G401 (cell line): ENCODE measurements around the gene COPRS. TPM values are rescaled to one million over a fixed set of nuclear protein-coding genes. Genes with fewer than 3 reads are reported as not detected.
A peak's percentile ranks its signal among the peaks of the same experiment; 100 is the strongest.

ENCODE experiments used
- DNase-seq: peaks from one replicate; pipeline ENCODE4 v3.0.0-alpha.2; 2015; ENCODE audit warnings: low spot score
- in situ Hi-C: cut with HindIII; loops from 2 replicates; pipeline ENCODE4 v1.10.0; 2016; ENCODE audit warnings: low sequenced_read_pairs, mixed read lengths
- total RNA-seq: library from RNA; depleted of rRNA; stranded (reverse); fragments of >200 nt; shearing (Covaris generic); gene quantifications from 2 replicates; pipeline ENCODE4 v1.2.3, GENCODE V29; 2014; rRNA removed

COPRS gene, protein sequence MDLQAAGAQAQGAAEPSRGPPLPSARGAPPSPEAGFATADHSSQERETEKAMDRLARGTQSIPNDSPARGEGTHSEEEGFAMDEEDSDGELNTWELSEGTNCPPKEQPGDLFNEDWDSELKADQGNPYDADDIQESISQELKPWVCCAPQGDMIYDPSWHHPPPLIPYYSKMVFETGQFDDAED
- total RNA-seq, result 199 and 233 TPM in 2 replicates

DNA sequence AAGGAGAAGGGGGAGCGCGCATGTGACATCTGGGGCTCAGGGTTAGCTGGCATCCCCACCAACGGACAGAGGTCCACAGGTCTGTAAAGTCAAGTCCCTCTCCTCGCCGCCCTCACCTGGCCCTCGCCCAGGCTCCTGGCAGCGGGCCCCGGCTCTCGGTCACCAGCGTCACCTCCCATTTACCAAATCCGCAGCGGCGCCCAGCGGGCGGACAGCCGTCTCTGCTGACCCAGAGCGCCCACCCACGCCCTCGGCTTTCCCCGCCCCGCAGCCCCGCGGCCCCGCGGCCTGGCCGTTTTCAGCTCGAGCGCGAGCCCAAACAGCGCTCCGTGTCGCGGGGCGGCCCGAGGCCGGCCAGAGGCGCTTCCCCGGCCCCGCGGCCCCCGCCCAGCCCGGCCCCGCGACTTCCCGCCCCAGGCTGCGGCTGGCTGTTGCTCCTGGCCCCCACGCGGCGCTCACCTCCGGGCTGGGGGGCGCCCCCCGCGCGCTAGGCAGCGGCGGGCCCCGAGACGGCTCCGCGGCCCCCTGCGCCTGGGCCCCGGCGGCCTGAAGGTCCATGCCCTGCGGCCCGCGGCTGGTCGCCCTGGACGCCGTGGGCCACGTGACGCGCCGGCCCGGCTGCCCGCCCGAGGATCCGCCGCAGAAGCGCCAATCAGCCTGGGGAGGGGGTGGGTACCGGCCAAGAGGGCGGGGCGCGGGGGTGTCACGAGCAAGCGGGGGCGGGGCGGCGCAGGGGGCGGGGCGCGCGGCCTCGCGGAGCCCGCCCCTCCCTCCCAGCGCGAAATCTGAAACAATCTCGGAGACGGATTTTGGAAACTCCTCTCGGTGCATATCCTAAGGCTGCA, at the start of gene COPRS:
TSS of gene COPRS (minus strand) at position 603 of the 845 bp plus-strand sequence. CDS start at position 558, 45 bp downstream.
- in situ Hi-C loops, result no loop called here
- peak; percentile 87 for DNase-seq

DNA sequence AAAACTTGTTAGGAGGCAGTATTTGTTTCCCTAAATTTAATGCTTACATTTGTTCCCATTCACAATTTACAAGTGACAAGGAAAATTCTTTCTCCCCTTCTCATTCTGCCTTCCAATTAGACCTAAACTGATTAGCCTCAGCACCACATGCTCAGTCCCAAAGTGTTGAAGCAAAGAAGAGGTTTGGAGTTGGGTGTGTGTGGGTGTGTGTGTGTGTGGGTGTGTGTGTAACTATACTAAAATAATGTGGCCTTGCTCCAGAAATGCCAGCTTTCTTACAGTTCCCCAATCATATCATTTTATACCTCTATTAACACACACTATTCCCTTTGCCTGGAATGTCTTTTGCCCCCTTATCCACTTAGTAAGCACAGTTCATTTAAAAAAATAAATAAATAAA, 49.3 kb upstream of the COPRS start:
- no peak for DNase-seq

DNA sequence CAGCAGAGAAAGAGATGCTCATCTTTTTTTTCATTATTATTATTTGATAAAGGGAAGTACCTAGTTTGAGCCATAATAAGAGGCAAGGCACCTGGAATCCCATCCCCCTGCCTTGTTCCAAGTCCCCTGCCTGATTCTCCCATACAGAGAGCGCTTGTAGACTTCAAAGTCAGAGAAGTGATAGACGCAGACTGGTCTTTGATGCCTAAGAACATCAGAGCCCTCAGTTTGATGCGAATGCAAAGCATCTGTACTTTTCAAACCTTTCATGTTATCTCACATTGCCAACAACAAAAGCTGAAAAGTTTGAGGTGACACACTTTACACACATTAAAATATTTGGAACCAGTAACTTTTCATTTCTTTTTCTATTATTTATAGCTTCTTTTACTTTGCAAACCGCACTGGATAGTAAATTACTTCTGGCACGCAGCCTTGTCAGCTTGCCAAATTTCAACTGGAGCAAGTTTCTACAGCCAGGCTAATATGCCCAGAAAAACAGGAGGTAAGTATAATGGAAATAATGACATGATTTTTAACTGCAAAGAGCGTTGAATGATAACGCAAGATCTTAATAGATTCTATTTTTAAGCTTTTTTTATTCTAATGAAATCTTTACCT, 48.4 kb upstream of the COPRS start:
- DNase-seq, result peak; percentile 9
- in situ Hi-C loops, result no loop called here

More for the DNA sequence above, 49.3 kb upstream of the COPRS start:
- in situ Hi-C loops, result no loop called here

- no peak for DNase-seq
- in situ Hi-C loops, result no loop called here
Measured at GRCh38 chr17:31903401-31903800, 44.4 kb upstream of the COPRS start.

GRCh38 chr17:31902693-31903092, 43.6 kb upstream of the COPRS start:
- in situ Hi-C loops, result no loop called here

GRCh38 chr17:31900877-31901276, 41.8 kb upstream of the COPRS start:
- in situ Hi-C loops, result no loop called here
- no peak for DNase-seq

More at GRCh38 chr17:31902693-31903092, 43.6 kb upstream of the COPRS start:
- no peak for DNase-seq

GRCh38 chr17:31888124-31888523, 29.1 kb upstream of the COPRS start:
- no peak for DNase-seq
- in situ Hi-C loops, result no loop called here

DNA sequence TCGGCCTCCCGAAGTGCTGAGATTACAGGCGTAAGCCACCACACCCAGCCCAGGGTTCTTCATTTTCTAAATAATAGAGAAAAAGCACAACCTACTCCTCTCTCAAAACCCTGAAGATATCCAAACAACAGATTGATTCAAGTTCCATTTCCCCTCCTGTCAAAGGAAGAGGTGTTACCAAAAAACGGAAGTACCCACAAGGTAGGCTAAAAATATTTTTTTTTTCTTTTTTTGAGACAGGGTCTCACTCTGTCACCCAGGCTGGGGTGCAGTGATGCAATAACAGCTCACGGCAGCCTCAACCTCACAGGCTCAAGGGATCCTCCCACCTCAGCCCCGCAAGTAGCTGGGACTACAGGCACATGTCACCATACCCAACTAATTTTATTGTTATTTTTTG, 23.5 kb upstream of the COPRS start:
- in situ Hi-C loops, result no loop called here
- no peak for DNase-seq

- no peak for DNase-seq
- in situ Hi-C loops, result no loop called here
Measured at GRCh38 chr17:31880311-31880710, 21.3 kb upstream of the COPRS start.

- no peak for DNase-seq
- in situ Hi-C loops, result no loop called here
Measured at GRCh38 chr17:31878703-31879073, 19.6 kb upstream of the COPRS start.

- in situ Hi-C loops, result no loop called here
- no peak for DNase-seq
Measured at GRCh38 chr17:31877911-31878702, 19.1 kb upstream of the COPRS start.

GRCh38 chr17:31877341-31877740, 18.3 kb upstream of the COPRS start:
- in situ Hi-C loops, result no loop called here
- no peak for DNase-seq

DNA sequence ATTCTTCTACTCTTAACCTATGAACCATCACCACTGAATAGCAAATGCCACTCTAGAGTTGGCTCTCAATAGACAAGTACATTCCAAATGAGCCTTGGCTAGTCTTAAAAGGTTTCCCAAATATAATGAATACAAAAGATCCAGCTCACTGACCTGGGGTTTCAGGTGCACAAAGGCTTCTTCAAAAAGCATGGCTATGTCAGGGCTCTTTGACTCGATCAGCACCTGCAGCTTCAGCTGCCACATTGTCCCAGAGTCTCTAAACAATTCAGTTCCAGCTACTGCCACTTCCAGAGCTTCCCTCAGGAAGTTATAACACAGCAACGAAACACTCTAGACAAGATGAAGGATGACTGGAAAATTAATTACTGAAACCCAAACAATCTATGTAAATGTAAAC, 16.0 kb upstream of the COPRS start:
- in situ Hi-C loops, result no loop called here
- no peak for DNase-seq

DNA sequence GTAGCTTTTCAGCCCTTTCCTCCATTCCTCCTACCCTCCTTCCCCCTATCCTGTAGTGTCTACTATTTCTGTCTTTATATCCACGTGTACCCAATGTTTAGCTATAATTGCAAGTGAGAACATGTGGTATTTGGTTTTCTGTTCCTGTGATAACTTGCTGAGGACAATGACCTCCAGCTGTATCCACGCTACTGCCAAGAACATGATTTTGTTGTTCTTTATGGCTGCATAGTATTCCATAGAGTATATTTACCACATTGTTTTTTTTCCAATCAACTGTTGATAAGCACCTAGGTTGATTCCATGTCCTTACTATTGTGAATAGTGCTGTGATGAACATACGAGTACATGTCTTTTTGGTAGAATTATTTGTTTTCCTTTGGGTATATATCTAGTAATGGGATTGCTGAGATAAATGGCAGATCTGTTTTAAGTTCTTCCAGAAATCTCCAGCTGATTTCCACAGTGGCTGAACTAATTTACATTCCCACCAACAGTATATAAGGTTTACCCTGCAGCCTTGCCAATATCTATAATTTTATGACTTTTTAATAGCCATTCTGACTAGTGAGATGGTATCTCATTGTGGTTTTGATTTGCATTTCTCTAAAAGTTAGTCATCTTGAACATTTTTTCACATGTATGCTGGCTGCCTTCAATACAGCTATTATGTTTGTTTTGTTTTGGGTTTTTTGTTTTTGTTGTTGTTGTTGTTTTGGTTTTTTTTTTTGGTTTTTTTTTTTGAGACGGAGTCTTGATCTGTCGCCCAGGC, 10.9 kb upstream of the COPRS start:
- in situ Hi-C loops, result no loop called here
- no peak for DNase-seq

GRCh38 chr17:31869031-31869430, 10.0 kb upstream of the COPRS start:
- DNase-seq, result no peak
- in situ Hi-C loops, result no loop called here

GRCh38 chr17:31859487-31860008, 504 bp upstream of the COPRS start:
- no peak for DNase-seq
- in situ Hi-C loops, result no loop called here

- in situ Hi-C loops, result no loop called here
- no peak for DNase-seq
Measured at GRCh38 chr17:31857920-31858641, 963 bp downstream of the COPRS start.

GRCh38 chr17:31856750-31857149, 2.3 kb downstream of the COPRS start:
- in situ Hi-C loops, result no loop called here

More at GRCh38 chr17:31856750-31857149, 2.3 kb downstream of the COPRS start:
- no peak for DNase-seq
